Mesendoderm (in vitro differentiated cells): Measurements from ENCODE around the gene ABI3.

Experiments used
- DNase-seq: peaks from one replicate; pipeline ENCODE4 v3.0.0; 2013
- H2AK5ac ChIP-seq: 2 replicates; pipeline ENCODE4 v1.6.1; 2013; ENCODE audit warnings: low read length, inconsistent platforms
- H2BK120ac ChIP-seq: 2 replicates; pipeline ENCODE4 v1.6.1; 2013; ENCODE audit warnings: low read depth, mild to moderate bottlenecking, low read length, moderate library complexity, mixed read lengths
- H2BK15ac ChIP-seq: replicated peaks from 2 replicates; pipeline ENCODE4 v1.6.1; 2013; ENCODE audit warnings: low read depth, mild to moderate bottlenecking, moderate library complexity
- H2BK5ac ChIP-seq: 2 replicates; pipeline ENCODE4 v1.6.1; 2013; ENCODE audit warnings: low read length, inconsistent platforms
- H3K18ac ChIP-seq: 2 replicates; pipeline ENCODE4 v1.6.1; 2013; ENCODE audit warnings: mild to moderate bottlenecking, low read length, mixed read lengths
- H3K23ac ChIP-seq: one replicate; pipeline ENCODE4 v1.6.1; 2013; ENCODE audit warnings: low read length
- H3K27ac ChIP-seq: 2 replicates; pipeline ENCODE4 v1.5.1; 2013; ENCODE audit warnings: low read depth, mild to moderate bottlenecking, inconsistent platforms, low read length, moderate library complexity
- H3K27me3 ChIP-seq: 2 replicates; pipeline ENCODE4 v1.6.1; 2013; ENCODE audit warnings: low read length, control low read depth, mild to moderate bottlenecking, inconsistent platforms; ENCODE audit not compliant: insufficient read depth, poor library complexity
- H3K36me3 ChIP-seq: 2 replicates; pipeline ENCODE4 v1.6.1; 2013; ENCODE audit warnings: low read length, inconsistent platforms; ENCODE audit not compliant: control insufficient read depth, insufficient read depth
- H3K4ac ChIP-seq: one replicate; pipeline ENCODE4 v1.6.1; 2013; ENCODE audit warnings: low read depth, mild to moderate bottlenecking, low read length, moderate library complexity
- H3K4me1 ChIP-seq: 2 replicates; pipeline ENCODE4 v1.6.1; 2013; ENCODE audit warnings: low read depth, low read length, inconsistent platforms; ENCODE audit not compliant: control insufficient read depth
- H3K4me2 ChIP-seq: 2 replicates; pipeline ENCODE4 v1.6.1; 2013; ENCODE audit warnings: low read length
- H3K4me3 ChIP-seq: 2 replicates; pipeline ENCODE4 v1.5.1; 2013; ENCODE audit warnings: mild to moderate bottlenecking, low read length
- H3K56ac ChIP-seq: one replicate; pipeline ENCODE4 v1.6.1; 2013; ENCODE audit warnings: low read length
- H3K79me1 ChIP-seq: 2 replicates; pipeline ENCODE4 v1.6.1; 2013; ENCODE audit warnings: low read length, inconsistent platforms
- H3K79me2 ChIP-seq: 2 replicates; pipeline ENCODE4 v1.6.1; 2013; ENCODE audit warnings: mild to moderate bottlenecking, low read length; ENCODE audit not compliant: control insufficient read depth, insufficient read depth
- H3K9ac ChIP-seq: 2 replicates; pipeline ENCODE4 v1.6.1; 2013; ENCODE audit warnings: low read length, inconsistent platforms
- H4K5ac ChIP-seq: one replicate; pipeline ENCODE4 v1.6.1; 2013; ENCODE audit warnings: low read length
- H4K8ac ChIP-seq: one replicate; pipeline ENCODE4 v1.6.1; 2013; ENCODE audit warnings: low read depth, mild to moderate bottlenecking, control low read depth, low read length, moderate library complexity
- WGBS: extraction: QIAGEN DNeasy Blood & Tissue Kit; methylation state at CpG from one replicate; pipeline ENCODE4 v1.1.7; 2013; ENCODE audit warnings: low lambda C conversion rate, missing lambda C conversion rate; ENCODE audit not compliant: insufficient coverage; ENCODE audit errors: extremely low coverage; 5-methylcytosine and 5-hydroxymethylcytosine counted together

ABI3 gene

GRCh38 chr17:49218941-49219913, 8.7 kb downstream of the ABI3 start:
- WGBS, result no CpG with 5 or more reads among the region's 37 CpGs
- H3K23ac ChIP-seq, result no peak overlapping the region
- H2BK15ac ChIP-seq, result no peak overlapping the region
- H2BK120ac ChIP-seq, result no peak overlapping the region
- H3K79me2 ChIP-seq, result no peaks in the 10 kb centered on the region
- no peak overlapping the region for H3K4ac ChIP-seq
- no peak overlapping the region for H3K9ac ChIP-seq
- H3K4me3 ChIP-seq, result no peak overlapping the region
- H3K4me2 ChIP-seq, result no peak overlapping the region
- H3K36me3 ChIP-seq, result no peaks in the 10 kb centered on the region
- no peak overlapping the region for H2AK5ac ChIP-seq
- no peak overlapping the region for H2BK5ac ChIP-seq
- H3K4me1 ChIP-seq, result no peaks in the 10 kb centered on the region
- H4K5ac ChIP-seq, result no peak overlapping the region
- no peak for DNase-seq
- H4K8ac ChIP-seq, result no peak overlapping the region
- peaks cover 7% of the 10 kb centered on the region for H3K27me3 ChIP-seq
- H3K27ac ChIP-seq, result no peak overlapping the region
- no peak overlapping the region for H3K18ac ChIP-seq
- no peak overlapping the region for H3K56ac ChIP-seq
- H3K79me1 ChIP-seq, result no peaks in the 10 kb centered on the region

GRCh38 chr17:49219987-49220386, 9.5 kb downstream of the ABI3 start:
- Histone ChIP-seq H3K4me1 (no peaks in the 10 kb centered on the region), H3K4me3 (no peak overlapping the region), H4K8ac (no peak overlapping the region), H3K4ac (no peak overlapping the region), H4K5ac (no peak overlapping the region), H3K9ac (no peak overlapping the region), H3K36me3 (no peaks in the 10 kb centered on the region), H3K27me3 (peaks cover 9% of the 10 kb centered on the region), H3K79me2 (no peaks in the 10 kb centered on the region), H2BK120ac (no peak overlapping the region), H3K27ac (no peak overlapping the region), H2BK15ac (no peak overlapping the region), H3K79me1 (no peaks in the 10 kb centered on the region), H3K56ac (no peak overlapping the region), H3K23ac (no peak overlapping the region), H2AK5ac (no peak overlapping the region), H3K4me2 (no peak overlapping the region), H3K18ac (no peak overlapping the region), H2BK5ac (no peak overlapping the region)
- DNase-seq, result no peak
- no CpG with 5 or more reads among the region's 15 CpGs for WGBS

DNA sequence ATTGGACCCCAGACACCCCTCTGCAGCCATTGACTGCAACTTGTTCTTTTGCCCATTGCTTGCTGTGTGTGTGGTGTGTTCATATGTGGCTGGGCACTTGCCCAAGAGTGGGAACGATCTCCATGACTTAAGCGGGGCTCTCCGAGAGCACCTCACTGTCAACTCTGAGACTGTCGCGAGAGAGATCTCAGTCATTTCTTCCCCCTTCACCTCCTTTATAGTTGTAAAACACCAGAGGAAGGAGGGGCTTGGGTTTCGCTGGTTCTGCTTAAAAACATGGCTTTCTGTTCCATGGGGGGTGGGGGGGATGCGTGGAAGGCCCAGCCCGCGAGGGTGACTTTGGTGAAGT, 12.6 kb downstream of the ABI3 start:
- Histone ChIP-seq H3K56ac (no peak overlapping the region), H3K27ac (no peak overlapping the region), H2AK5ac (no peak overlapping the region), H3K4me1 (peaks cover 1% of the 10 kb centered on the region), H3K4me3 (no peak overlapping the region), H3K27me3 (peaks cover 16% of the 10 kb centered on the region), H3K9ac (no peak overlapping the region), H3K36me3 (no peaks in the 10 kb centered on the region), H2BK15ac (no peak overlapping the region), H2BK5ac (no peak overlapping the region), H4K5ac (no peak overlapping the region), H3K23ac (no peak overlapping the region), H3K18ac (no peak overlapping the region), H3K4me2 (no peak overlapping the region), H3K79me2 (no peaks in the 10 kb centered on the region), H4K8ac (no peak overlapping the region), H3K79me1 (no peaks in the 10 kb centered on the region), H2BK120ac (no peak overlapping the region), H3K4ac (no peak overlapping the region)
- WGBS, result no CpG with 5 or more reads among the region's 9 CpGs
- DNase-seq, result no peak

DNA sequence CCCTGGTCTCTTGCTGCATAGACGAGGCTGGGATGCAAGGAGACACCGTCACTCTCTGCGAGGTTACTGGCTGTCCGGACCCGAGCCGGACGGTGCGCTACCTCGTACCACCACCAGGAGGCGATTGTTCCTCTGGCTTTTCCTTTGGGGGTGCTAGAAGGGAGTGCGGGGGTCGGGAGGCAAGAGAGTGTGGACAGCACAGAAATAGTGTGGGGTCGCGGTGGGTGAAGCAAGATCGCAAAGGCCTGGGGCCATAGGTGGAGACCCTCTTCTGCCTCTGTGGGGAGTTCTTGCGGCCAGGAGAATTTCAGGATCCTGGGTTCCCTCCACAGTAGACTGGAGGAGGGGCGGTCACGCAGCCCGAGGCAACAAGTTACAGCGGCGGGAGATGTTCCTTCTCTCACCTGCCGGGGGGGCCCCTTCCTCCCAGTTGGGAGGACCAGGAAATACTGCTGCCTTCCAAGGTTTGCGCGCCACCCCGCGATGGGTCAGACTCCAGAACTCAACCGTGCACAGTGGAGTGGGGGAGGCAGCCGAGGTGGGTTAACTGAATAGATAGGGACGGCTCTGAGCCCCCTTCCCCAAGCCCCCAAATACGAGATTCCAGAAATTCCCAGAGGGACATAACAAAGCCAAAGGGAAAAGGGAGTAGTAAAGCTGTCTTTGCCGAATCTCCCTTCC, 13.2 kb downstream of the ABI3 start:
- H3K9ac ChIP-seq, result no peak overlapping the region
- no peak overlapping the region for H3K27ac ChIP-seq
- peaks cover 16% of the 10 kb centered on the region for H3K27me3 ChIP-seq
- peaks cover 1% of the 10 kb centered on the region for H3K4me1 ChIP-seq
- H3K4me3 ChIP-seq, result no peak overlapping the region
- no peak overlapping the region for H2BK5ac ChIP-seq
- no peak overlapping the region for H4K8ac ChIP-seq
- no peak overlapping the region for H3K23ac ChIP-seq
- H3K18ac ChIP-seq, result no peak overlapping the region
- H3K79me1 ChIP-seq, result no peaks in the 10 kb centered on the region
- no peak overlapping the region for H2BK15ac ChIP-seq
- peak overlapping the region; percentile 6 for H3K4me2 ChIP-seq
- no peak overlapping the region for H3K4ac ChIP-seq
- no peak overlapping the region for H3K56ac ChIP-seq
- peak; percentile 63 for DNase-seq
- H2BK120ac ChIP-seq, result no peak overlapping the region
- no peak overlapping the region for H4K5ac ChIP-seq
- H3K36me3 ChIP-seq, result no peaks in the 10 kb centered on the region
- no peak overlapping the region for H2AK5ac ChIP-seq
- no peaks in the 10 kb centered on the region for H3K79me2 ChIP-seq
- no CpG with 5 or more reads among the region's 31 CpGs for WGBS

DNA sequence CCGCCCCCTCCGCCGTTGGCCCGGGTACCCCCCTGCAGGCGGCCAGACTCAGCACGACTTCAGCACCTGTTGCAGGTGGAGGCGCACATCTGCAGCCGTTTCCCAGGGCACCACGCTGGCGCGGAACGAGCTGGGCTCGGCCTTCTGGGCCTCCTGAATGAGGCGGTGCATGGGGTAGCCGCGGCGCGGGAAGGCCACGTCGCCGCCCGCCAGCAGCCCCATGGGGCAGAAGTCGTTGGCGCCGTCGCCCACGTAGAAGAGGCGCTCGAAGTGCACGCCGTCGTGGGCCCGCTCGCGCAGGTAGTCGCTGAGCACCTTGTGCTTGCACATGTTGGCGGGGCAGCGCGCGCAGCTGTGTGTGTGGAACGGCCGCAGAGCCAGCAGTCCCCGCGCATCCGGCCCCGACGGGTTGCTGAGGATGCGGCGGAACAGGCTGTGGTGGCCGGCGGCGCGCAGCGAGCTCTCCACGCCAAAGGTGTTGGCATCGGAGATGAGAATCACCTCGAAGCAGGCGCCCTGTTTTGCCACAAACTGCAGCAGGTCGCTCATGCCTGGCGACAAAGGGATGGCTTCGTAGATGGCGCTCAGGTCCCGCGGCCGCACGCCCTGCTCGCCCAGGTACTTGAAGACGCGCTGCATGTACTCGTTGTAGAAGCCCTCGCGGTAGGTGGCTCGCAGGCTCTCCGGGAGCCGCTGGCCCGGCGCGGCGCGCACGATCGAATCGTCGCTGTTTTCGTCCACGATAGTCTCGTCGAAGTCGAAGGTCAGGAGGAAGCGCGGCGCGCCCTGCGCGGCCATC, 13.9 kb downstream of the ABI3 start:
- peak; percentile 53 for DNase-seq
- Histone ChIP-seq H3K27ac (no peak overlapping the region), H3K4me3 (no peak overlapping the region), H3K4me1 (peaks cover 1% of the 10 kb centered on the region), H3K4ac (no peak overlapping the region), H3K27me3 (peaks cover 16% of the 10 kb centered on the region), H2BK5ac (no peak overlapping the region), H2AK5ac (no peak overlapping the region), H3K9ac (peak overlapping the region; percentile 6), H3K23ac (no peak overlapping the region), H4K8ac (no peak overlapping the region), H2BK120ac (no peak overlapping the region), H3K36me3 (no peaks in the 10 kb centered on the region), H3K4me2 (peak overlapping the region; percentile 11), H3K56ac (peak overlapping the region; percentile 29), H3K18ac (no peak overlapping the region), H2BK15ac (no peak overlapping the region), H4K5ac (no peak overlapping the region), H3K79me2 (no peaks in the 10 kb centered on the region), H3K79me1 (no peaks in the 10 kb centered on the region)
- WGBS, result no CpG with 5 or more reads among the region's 95 CpGs
